Liver (tissue), 9 donors: ENCODE measurements around the gene TSPAN12. TPM values are rescaled to one million over a fixed set of nuclear protein-coding genes. Genes with fewer than 3 reads are reported as not detected.

ENCODE experiments used
- DNase-seq: peaks from one replicate; pipeline ENCODE4 v3.0.0-alpha.2; 2017; ENCODE audit warnings: low spot score
- H3K27ac ChIP-seq, 2 donors: one replicate each; pipeline ENCODE4 v1.7.0; 2013; ENCODE audit warnings: inconsistent platforms in 2 of 2, low read length in 2 of 2, control low read depth in 1 of 2, low read depth in 1 of 2, mild to moderate bottlenecking in 1 of 2
- H3K27me3 ChIP-seq, 4 donors: one replicate each; pipeline versions ENCODE4 v1.6.1 to v1.7.0; 2013; ENCODE audit warnings: low read length in 3 of 4, inconsistent platforms in 1 of 4, mild to moderate bottlenecking in 1 of 4, moderate library complexity in 1 of 4; ENCODE audit not compliant: control insufficient read depth in 4 of 4, insufficient read depth in 4 of 4
- H3K36me3 ChIP-seq, 4 donors: one replicate each; pipeline versions ENCODE4 v1.6.1 to v1.7.0; 2013; ENCODE audit warnings: low read length in 3 of 4, mild to moderate bottlenecking in 3 of 4, low read depth in 1 of 4, moderate library complexity in 1 of 4; ENCODE audit not compliant: control insufficient read depth in 4 of 4, insufficient read depth in 3 of 4
- H3K4me1 ChIP-seq, 4 donors: one replicate each; pipeline versions ENCODE4 v1.6.1 to v1.7.0; 2013; ENCODE audit warnings: low read length in 3 of 4, mild to moderate bottlenecking in 3 of 4, moderate library complexity in 1 of 4; ENCODE audit not compliant: control insufficient read depth in 4 of 4, insufficient read depth in 4 of 4
- H3K4me3 ChIP-seq, 3 donors: one replicate each; pipeline versions ENCODE4 v1.6.1 to v1.7.0; 2013; ENCODE audit warnings: low read length in 3 of 3, control low read depth in 1 of 3, low read depth in 1 of 3, mild to moderate bottlenecking in 1 of 3
- H3K9ac ChIP-seq, 2 donors: one replicate each; pipeline ENCODE4 v1.7.0; 2013; ENCODE audit warnings: low read length in 2 of 2, mild to moderate bottlenecking in 2 of 2, moderate library complexity in 2 of 2, control low read depth in 1 of 2, low read depth in 1 of 2
- H3K9me3 ChIP-seq, 4 donors: one replicate each; pipeline versions ENCODE4 v1.6.1 to v1.7.0; 2013; ENCODE audit warnings: low read length in 3 of 4; ENCODE audit not compliant: control insufficient read depth in 4 of 4
- EGR1 ChIP-seq, 2 donors: IDR thresholded peaks; 2 replicates each; pipeline ENCODE4 v1.6.1; 2016 to 2018; ENCODE audit warnings: antibody characterized with exemption in 2 of 2, low read depth in 2 of 2
- FOXA1 ChIP-seq: IDR thresholded peaks from 2 replicates; pipeline ENCODE4 v1.6.1; 2016; ENCODE audit warnings: antibody characterized with exemption
- FOXA2 ChIP-seq: IDR thresholded peaks from 2 replicates; pipeline ENCODE4 v1.6.1; 2016; ENCODE audit warnings: antibody characterized with exemption
- GABPA ChIP-seq, 2 donors: IDR thresholded peaks in 1 of 2; conservative IDR thresholded peaks in 1 of 2; 2 replicates each; pipeline ENCODE4 v1.6.1; 2016; ENCODE audit warnings: antibody characterized with exemption in 2 of 2, mild to moderate bottlenecking in 1 of 2, moderate library complexity in 1 of 2
- HNF4A ChIP-seq, 2 donors: conservative IDR thresholded peaks; 2 replicates each; pipeline ENCODE4 v1.6.1; 2016; ENCODE audit warnings: antibody characterized with exemption in 2 of 2, mild to moderate bottlenecking in 2 of 2
- JUND ChIP-seq, 2 donors: IDR thresholded peaks; 2 replicates each; pipeline ENCODE4 v1.6.1; 2016; ENCODE audit warnings: antibody characterized with exemption in 2 of 2
- NR2F2 ChIP-seq: IDR thresholded peaks from 2 replicates; pipeline ENCODE4 v1.6.1; 2016; ENCODE audit warnings: antibody characterized with exemption
- RAD21 ChIP-seq, 2 donors: IDR thresholded peaks; 2 replicates each; pipeline ENCODE4 v1.6.1; 2016; ENCODE audit warnings: antibody characterized with exemption in 2 of 2, mild to moderate bottlenecking in 2 of 2
- RXRA ChIP-seq, 2 donors: IDR thresholded peaks; 2 replicates each; pipeline ENCODE4 v1.6.1; 2017 to 2018; ENCODE audit warnings: antibody characterized with exemption in 2 of 2, mild to moderate bottlenecking in 1 of 2
- SP1 ChIP-seq: IDR thresholded peaks from 2 replicates; pipeline ENCODE4 v1.6.1; 2018; ENCODE audit warnings: antibody characterized with exemption, mild to moderate bottlenecking
- TAF1 ChIP-seq: conservative IDR thresholded peaks from 2 replicates; pipeline ENCODE4 v1.6.1; 2016; ENCODE audit warnings: antibody characterized with exemption, mild to moderate bottlenecking
- YY1 ChIP-seq: IDR thresholded peaks from 2 replicates; pipeline ENCODE4 v1.6.1; 2016; ENCODE audit warnings: antibody characterized with exemption, mild to moderate bottlenecking
- WGBS: extraction: QIAGEN DNeasy Blood & Tissue Kit; methylation state at CpG from one replicate; pipeline ENCODE4 v1.1.7; 2013; 5-methylcytosine and 5-hydroxymethylcytosine counted together
- polyA plus RNA-seq, 2 donors: library from polyadenylated mRNA; stranded (reverse) in 1 of 2; unstranded in 1 of 2; fragments of 200-250 nt in 1 of 2; fragments of >200 nt in 1 of 2; fragmentation: Nextera tagmentation in 1 of 2; extraction: Ambion mirVana in 1 of 2; gene quantifications; one replicate each; pipeline versions ENCODE4 v1.2.1 to v1.2.3, GENCODE V29; 2013 to 2015
- total RNA-seq, 2 donors: library from RNA; depleted of rRNA; stranded (reverse); fragments of >200 nt; gene quantifications; one replicate each; pipeline ENCODE4 v1.2.3, GENCODE V29; 2014
- TF ChIP-seq, protein P1 (sequence below): IDR thresholded peaks from 2 replicates; pipeline ENCODE4 v1.6.1; 2016; ENCODE audit warnings: antibody characterized with exemption
- TF ChIP-seq, protein P2 (sequence below): IDR thresholded peaks from 2 replicates; pipeline ENCODE4 v1.6.1; 2016; ENCODE audit warnings: antibody characterized with exemption
- TF ChIP-seq, protein P3 (sequence below): fragments of 150-350 bp; IDR thresholded peaks from 2 replicates; pipeline ENCODE4 v1.5.1; 2017; ENCODE audit warnings: improper control_type of control experiment, low read depth, low read length; ENCODE audit not compliant: missing input control
- TF ChIP-seq, protein P4 (sequence below): IDR thresholded peaks from 2 replicates; pipeline ENCODE4 v1.6.1; 2016; ENCODE audit warnings: antibody characterized with exemption
- donor health status: healthy.
- donor health status: healthy.
- donor health status: healthy.
- donor health status: healthy.
- donor health status: healthy.

Gene TSPAN12
- total and polyA plus RNA-seq, 4 donors: 10.6 to 21.5 (median 14.9) TPM

DNA sequence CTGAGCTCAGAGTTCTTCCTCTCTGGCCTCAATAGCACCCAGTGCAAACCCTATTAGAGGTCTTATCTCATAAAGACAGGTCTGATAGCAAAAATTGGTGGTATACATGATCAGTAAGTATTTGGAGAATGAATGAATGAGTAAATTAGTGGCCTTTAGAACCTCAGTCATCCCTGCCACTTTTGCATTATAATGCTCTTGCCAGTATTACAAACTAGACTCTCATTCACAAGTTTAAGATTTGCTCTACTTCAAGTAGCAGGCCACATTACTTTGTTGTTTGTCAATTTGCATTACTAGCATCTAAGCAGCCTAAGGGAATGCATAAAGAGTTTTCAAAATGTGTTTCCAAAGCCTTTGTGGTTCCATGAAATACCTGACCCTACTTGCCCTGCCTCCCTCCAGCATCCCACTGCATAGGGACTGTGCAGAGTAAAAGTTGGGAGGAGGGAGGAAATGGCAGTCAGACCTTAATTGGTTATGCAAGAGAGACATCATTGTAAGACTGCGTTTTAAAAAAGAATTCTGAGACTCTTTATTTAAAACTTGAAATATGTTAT is 21.3 kb downstream of the TSPAN12 start:
- TF ChIP-seq YY1: no peak
- H3K9ac ChIP-seq: no peak overlapping the region
- H3K4me1 ChIP-seq: peaks cover 0 to 6% (median under 1%) of the 10 kb centered on the region in 4 donors
- no peaks in the 10 kb centered on the region for H3K27me3 ChIP-seq
- H3K4me3 ChIP-seq: no peak overlapping the region
- DNase-seq: no peak
- 96% methylated on average over 1 of the region's 1 CpG for WGBS
- H3K36me3 ChIP-seq: peaks cover 0 to 12% (median 3%) of the 10 kb centered on the region in 4 donors
- H3K27ac ChIP-seq: no peak overlapping the region
- H3K9me3 ChIP-seq: no peaks in the 10 kb centered on the region

DNA sequence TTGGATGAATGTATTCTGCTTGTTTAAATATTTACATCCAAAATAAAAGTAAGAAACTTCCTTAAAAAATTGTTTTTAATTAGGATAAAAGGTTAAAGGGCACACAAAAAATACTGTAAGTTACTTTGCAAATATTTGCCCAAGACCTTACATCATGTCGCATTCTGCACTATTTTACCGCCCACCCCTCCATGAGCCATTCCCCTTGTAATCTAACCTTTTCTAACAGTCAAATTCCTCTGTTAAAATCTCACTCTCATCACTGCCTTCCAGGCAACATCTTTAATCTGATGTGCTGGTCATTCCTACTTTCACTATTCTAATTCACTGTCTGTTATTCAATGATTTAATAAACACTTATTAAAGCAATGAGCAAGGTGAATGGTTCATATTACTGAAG is 23.2 kb downstream of the TSPAN12 start:
- TF ChIP-seq RXRA (IDR thresholded peaks at IDR 0.05) (no peak), RAD21 (IDR thresholded peaks at IDR 0.05) (no peak), FOXA2 (no peak), EGR1 (IDR thresholded peaks at IDR 0.05; ENCODE audit: low read depth in 2 of 2) (no peak), HNF4A (conservative IDR thresholded peaks at IDR 0.05) (no peak), YY1 (no peak), SP1 (no peak), FOXA1 (no peak), JUND (IDR thresholded peaks at IDR 0.05) (no peak), TAF1 (no peak), GABPA (IDR thresholded peaks at IDR 0.05 in 1 of 2, conservative IDR thresholded peaks at IDR 0.05 in 1 of 2) (no peak), NR2F2 (no peak)
- TF ChIP-seq, protein P1, sequence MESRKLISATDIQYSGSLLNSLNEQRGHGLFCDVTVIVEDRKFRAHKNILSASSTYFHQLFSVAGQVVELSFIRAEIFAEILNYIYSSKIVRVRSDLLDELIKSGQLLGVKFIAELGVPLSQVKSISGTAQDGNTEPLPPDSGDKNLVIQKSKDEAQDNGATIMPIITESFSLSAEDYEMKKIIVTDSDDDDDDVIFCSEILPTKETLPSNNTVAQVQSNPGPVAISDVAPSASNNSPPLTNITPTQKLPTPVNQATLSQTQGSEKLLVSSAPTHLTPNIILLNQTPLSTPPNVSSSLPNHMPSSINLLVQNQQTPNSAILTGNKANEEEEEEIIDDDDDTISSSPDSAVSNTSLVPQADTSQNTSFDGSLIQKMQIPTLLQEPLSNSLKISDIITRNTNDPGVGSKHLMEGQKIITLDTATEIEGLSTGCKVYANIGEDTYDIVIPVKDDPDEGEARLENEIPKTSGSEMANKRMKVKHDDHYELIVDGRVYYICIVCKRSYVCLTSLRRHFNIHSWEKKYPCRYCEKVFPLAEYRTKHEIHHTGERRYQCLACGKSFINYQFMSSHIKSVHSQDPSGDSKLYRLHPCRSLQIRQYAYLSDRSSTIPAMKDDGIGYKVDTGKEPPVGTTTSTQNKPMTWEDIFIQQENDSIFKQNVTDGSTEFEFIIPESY: no peak
- TF ChIP-seq, protein P2, sequence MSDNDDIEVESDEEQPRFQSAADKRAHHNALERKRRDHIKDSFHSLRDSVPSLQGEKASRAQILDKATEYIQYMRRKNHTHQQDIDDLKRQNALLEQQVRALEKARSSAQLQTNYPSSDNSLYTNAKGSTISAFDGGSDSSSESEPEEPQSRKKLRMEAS: no peak
- TF ChIP-seq, protein P3, sequence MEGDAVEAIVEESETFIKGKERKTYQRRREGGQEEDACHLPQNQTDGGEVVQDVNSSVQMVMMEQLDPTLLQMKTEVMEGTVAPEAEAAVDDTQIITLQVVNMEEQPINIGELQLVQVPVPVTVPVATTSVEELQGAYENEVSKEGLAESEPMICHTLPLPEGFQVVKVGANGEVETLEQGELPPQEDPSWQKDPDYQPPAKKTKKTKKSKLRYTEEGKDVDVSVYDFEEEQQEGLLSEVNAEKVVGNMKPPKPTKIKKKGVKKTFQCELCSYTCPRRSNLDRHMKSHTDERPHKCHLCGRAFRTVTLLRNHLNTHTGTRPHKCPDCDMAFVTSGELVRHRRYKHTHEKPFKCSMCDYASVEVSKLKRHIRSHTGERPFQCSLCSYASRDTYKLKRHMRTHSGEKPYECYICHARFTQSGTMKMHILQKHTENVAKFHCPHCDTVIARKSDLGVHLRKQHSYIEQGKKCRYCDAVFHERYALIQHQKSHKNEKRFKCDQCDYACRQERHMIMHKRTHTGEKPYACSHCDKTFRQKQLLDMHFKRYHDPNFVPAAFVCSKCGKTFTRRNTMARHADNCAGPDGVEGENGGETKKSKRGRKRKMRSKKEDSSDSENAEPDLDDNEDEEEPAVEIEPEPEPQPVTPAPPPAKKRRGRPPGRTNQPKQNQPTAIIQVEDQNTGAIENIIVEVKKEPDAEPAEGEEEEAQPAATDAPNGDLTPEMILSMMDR: no peak
- TF ChIP-seq, protein P4, sequence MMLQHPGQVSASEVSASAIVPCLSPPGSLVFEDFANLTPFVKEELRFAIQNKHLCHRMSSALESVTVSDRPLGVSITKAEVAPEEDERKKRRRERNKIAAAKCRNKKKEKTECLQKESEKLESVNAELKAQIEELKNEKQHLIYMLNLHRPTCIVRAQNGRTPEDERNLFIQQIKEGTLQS: no peak
- WGBS: 85% methylated on average over 2 of the region's 2 CpGs
- Histone ChIP-seq H3K27me3 (no peaks in the 10 kb centered on the region), H3K36me3 (peaks cover 0 to 12% (median 3%) of the 10 kb centered on the region in 4 donors), H3K27ac (no peak overlapping the region), H3K4me3 (no peak overlapping the region), H3K4me1 (peaks cover 0 to 2% (median under 1%) of the 10 kb centered on the region in 4 donors), H3K9ac (no peak overlapping the region), H3K9me3 (no peaks in the 10 kb centered on the region)
- no peak for DNase-seq
